PC-3 (cell line): ENCODE results near the gene CYP1A1.

Experiments
- EZH2 ChIP-seq: fragments of 300-600 bp; sonication (generic); IDR thresholded peaks from one replicate; pipeline ENCODE4 v1.6.1; 2017; ENCODE audit warnings: antibody characterized with exemption, mild to moderate bottlenecking, low read length; ENCODE audit not compliant: unreplicated experiment
- TF ChIP-seq, protein P1 (sequence below): fragments of 300-600 bp; sonication (generic); conservative IDR thresholded peaks from 2 replicates; pipeline ENCODE4 v1.5.1; 2017; ENCODE audit warnings: antibody characterized with exemption, low read depth, mild to moderate bottlenecking, low read length

DNA sequence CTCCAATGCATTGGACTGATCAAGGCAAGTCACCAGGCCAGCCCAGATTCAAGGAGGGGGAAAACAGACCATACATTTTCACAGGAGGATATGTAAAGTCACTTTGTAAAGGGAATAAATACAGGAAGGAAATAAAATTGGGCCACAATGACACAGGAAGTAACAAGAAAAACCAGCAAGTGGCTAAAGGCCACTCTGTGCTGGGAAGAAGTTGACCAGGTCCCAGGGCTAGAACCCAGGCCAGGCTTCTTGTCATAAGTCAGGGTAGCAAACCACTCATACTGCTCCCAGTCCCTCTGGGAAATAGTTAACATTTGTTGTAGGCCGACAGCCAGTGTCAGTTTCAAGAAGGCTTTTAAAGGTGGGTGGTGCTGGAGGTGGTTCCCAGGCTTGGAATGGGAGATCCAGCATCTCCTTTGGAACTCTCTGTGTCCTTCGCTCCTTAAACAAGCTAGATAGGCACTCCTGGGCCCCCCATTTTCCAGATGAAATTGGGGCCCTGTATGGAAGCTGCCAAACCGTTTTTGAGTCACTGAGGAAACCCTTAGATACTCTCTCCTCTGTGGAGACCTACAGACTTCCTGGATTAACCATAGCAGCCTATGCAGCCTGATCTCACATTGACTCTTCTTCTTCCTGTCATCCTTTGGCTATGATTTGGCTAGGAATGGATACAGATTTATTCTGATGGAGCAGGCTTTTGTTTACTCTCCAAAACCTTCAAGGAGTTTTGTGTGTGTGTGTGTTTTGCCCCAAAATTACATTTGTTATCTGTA is 14.8 kb downstream of the CYP1A1 start:
- TF ChIP-seq, protein P1, sequence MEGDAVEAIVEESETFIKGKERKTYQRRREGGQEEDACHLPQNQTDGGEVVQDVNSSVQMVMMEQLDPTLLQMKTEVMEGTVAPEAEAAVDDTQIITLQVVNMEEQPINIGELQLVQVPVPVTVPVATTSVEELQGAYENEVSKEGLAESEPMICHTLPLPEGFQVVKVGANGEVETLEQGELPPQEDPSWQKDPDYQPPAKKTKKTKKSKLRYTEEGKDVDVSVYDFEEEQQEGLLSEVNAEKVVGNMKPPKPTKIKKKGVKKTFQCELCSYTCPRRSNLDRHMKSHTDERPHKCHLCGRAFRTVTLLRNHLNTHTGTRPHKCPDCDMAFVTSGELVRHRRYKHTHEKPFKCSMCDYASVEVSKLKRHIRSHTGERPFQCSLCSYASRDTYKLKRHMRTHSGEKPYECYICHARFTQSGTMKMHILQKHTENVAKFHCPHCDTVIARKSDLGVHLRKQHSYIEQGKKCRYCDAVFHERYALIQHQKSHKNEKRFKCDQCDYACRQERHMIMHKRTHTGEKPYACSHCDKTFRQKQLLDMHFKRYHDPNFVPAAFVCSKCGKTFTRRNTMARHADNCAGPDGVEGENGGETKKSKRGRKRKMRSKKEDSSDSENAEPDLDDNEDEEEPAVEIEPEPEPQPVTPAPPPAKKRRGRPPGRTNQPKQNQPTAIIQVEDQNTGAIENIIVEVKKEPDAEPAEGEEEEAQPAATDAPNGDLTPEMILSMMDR = no peak
- no peak for TF ChIP-seq EZH2
